HepG2 (cell line): ENCODE measurements around the gene COG4. TPM values are rescaled to one million over a fixed set of nuclear protein-coding genes. Genes with fewer than 3 reads are reported as not detected.

ENCODE experiments used
- AGO1 ChIP-seq: fragments of 200-400 bp; formaldehyde crosslinking; IDR thresholded peaks from 2 replicates; pipeline ENCODE4 v1.6.1; 2017; ENCODE audit warnings: mild to moderate bottlenecking, low read depth, low read length, moderate library complexity; ENCODE audit not compliant: poor library complexity, severe bottlenecking
- ATM ChIP-seq: fragments of 450-650 bp; IDR thresholded peaks from 2 replicates; pipeline ENCODE4 v1.7.1; 2017; ENCODE audit warnings: mild to moderate bottlenecking, borderline replicate concordance
- BHLHE40 ChIP-seq: IDR thresholded peaks from 2 replicates; pipeline ENCODE4 v1.6.1; 2011; ENCODE audit warnings: low read length, improper control_type of control experiment
- CEBPG ChIP-seq: IDR thresholded peaks from 2 replicates; pipeline ENCODE4 v1.6.1; 2016
- HDAC6 ChIP-seq: fragments of 200-600 bp; sonication (generic); IDR thresholded peaks from 2 replicates; pipeline ENCODE4 v1.7.0; 2017; ENCODE audit warnings: mild to moderate bottlenecking, antibody characterized with exemption, low read length, low read depth
- HNRNPK ChIP-seq: fragments of 200-400 bp; formaldehyde crosslinking; IDR thresholded peaks from 2 replicates; pipeline ENCODE4 v1.6.1; 2018; ENCODE audit warnings: low read length, low read depth, moderate library complexity, mild to moderate bottlenecking; ENCODE audit not compliant: poor library complexity, severe bottlenecking
- MAFG ChIP-seq: sonication (generic); formaldehyde crosslinking; IDR thresholded peaks from 2 replicates; pipeline ENCODE4 v1.5.1; 2020; ENCODE audit warnings: mild to moderate bottlenecking, missing genetic modification reagents
- MTF1 ChIP-seq: sonication (generic); formaldehyde crosslinking; IDR thresholded peaks from 2 replicates; pipeline ENCODE4 v1.5.0; 2020; ENCODE audit warnings: missing genetic modification reagents
- SMAD1 ChIP-seq: sonication (generic); formaldehyde crosslinking; IDR thresholded peaks from 2 replicates; pipeline ENCODE4 v1.4.0; 2020; ENCODE audit warnings: missing genetic modification reagents, low read depth, mild to moderate bottlenecking, borderline replicate concordance
- ZBTB8A ChIP-seq: sonication (generic); formaldehyde crosslinking; IDR thresholded peaks from 2 replicates; pipeline ENCODE4 v1.4.0; 2020; ENCODE audit warnings: mild to moderate bottlenecking, low read depth, missing genetic modification reagents, borderline replicate concordance
- ZNF124 ChIP-seq: sonication (generic); formaldehyde crosslinking; IDR thresholded peaks from 2 replicates; pipeline ENCODE4 v1.4.0; 2020; ENCODE audit warnings: missing genetic modification reagents
- ZNF570 ChIP-seq: sonication (generic); formaldehyde crosslinking; IDR thresholded peaks from 2 replicates; pipeline ENCODE4 v1.4.0; 2020; ENCODE audit warnings: mild to moderate bottlenecking, missing genetic modification reagents, borderline replicate concordance
- ZNF749 ChIP-seq: sonication (generic); formaldehyde crosslinking; IDR thresholded peaks from 2 replicates; pipeline ENCODE4 v1.8.0; 2022; ENCODE audit warnings: mild to moderate bottlenecking, missing genetic modification reagents, moderate library complexity, borderline replicate concordance
- polyA plus RNA-seq, 8 experiments: library from polyadenylated mRNA; depleted of rRNA in 3 of 8; stranded (reverse) in 7 of 8; unstranded in 1 of 8; fragments of >200 nt; fragmentation: Illumina TruSeq in 4 of 8; extraction: Trizol in 4 of 8; gene quantifications; 2 replicates each; pipeline versions ENCODE4 v1.2.1 to v1.2.3, GENCODE V29; 2011 to 2016; ENCODE audit warnings: low read depth in 4 of 8, missing spikeins in 1 of 8, mixed read lengths in 1 of 8; ENCODE audit not compliant: insufficient read depth in 1 of 8
- total RNA-seq, 5 experiments: library from RNA; depleted of rRNA; stranded (reverse); fragments of >200 nt; fragmentation: Illumina TruSeq; extraction: Trizol; gene quantifications; 2 replicates each; pipeline ENCODE4 v1.2.3, GENCODE V29; 2016; ENCODE audit warnings: low read depth in 1 of 5
- TF ChIP-seq, protein P1 (sequence below), 2 experiments: sonication (generic) in 1 of 2; formaldehyde crosslinking in 1 of 2; IDR thresholded peaks; 2 replicates each; pipeline versions ENCODE4 v1.6.1 to v1.9.0; 2014 to 2022; ENCODE audit warnings: antibody characterized with exemption in 1 of 2, borderline replicate concordance in 1 of 2, inconsistent platforms in 1 of 2, low read depth in 1 of 2, missing genetic modification reagents in 1 of 2
- TF ChIP-seq, protein P2 (sequence below): fragments of 450-650 bp; IDR thresholded peaks from 2 replicates; pipeline ENCODE4 v1.6.1; 2017; ENCODE audit warnings: mild to moderate bottlenecking
- TF ChIP-seq, protein P3 (sequence below): sonication (generic); formaldehyde crosslinking; IDR thresholded peaks from 2 replicates; pipeline ENCODE4 v1.5.0; 2020; ENCODE audit warnings: missing genetic modification reagents
- TF ChIP-seq, protein P4 (sequence below): sonication (generic); formaldehyde crosslinking; IDR thresholded peaks from 2 replicates; pipeline ENCODE4 v1.8.1; 2023; ENCODE audit warnings: missing genetic modification reagents, inconsistent platforms, borderline replicate concordance

Gene COG4
- total and polyA plus RNA-seq, 2 of the 13 experiments (the other 11 are each of a cell fraction or from before 2014, with no cell fraction given), result 51.1 to 73.8 TPM

DNA sequence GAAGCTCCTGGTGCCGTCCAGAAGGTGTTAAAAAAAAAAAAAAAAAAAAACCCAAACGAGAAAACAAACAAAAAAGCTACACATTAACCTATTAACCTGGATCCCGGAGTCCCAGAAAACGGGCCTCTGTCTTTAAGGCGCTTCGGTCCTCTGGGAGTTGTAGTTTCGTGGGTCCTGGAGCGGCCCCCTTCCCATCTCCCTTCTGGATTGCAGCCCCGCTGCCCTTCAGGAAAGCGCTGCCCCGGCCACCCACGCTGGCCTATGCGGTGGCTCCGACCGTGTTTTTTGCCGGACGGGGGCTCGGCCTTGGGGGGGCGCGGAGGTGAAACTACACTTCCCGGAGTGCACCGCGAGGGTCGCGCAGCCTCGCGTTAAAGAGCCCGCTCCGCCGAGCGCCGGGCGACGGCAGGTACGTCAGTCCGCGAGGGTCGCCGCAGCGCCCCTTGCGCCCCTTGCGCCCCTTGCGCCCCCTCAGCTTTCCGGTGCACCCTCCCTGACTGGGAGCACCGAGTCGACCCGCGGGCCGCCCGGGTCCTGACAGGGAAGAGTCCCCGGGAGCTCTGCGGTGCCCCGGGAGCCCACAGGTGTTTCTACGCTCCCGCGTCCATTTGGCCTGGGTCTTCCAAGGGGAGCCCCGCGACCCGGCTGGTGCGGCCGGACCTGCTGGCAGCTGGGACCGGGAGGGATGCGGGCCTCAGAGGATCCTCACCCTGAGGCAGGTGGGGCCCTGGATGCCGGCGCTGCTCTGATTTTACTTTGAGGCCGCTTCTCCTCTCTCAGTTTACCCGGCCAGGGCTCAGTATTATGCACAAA is 68.9 kb downstream of the COG4 start, which contains the start of gene FCSK (continued):
- TF ChIP-seq, protein P1, sequence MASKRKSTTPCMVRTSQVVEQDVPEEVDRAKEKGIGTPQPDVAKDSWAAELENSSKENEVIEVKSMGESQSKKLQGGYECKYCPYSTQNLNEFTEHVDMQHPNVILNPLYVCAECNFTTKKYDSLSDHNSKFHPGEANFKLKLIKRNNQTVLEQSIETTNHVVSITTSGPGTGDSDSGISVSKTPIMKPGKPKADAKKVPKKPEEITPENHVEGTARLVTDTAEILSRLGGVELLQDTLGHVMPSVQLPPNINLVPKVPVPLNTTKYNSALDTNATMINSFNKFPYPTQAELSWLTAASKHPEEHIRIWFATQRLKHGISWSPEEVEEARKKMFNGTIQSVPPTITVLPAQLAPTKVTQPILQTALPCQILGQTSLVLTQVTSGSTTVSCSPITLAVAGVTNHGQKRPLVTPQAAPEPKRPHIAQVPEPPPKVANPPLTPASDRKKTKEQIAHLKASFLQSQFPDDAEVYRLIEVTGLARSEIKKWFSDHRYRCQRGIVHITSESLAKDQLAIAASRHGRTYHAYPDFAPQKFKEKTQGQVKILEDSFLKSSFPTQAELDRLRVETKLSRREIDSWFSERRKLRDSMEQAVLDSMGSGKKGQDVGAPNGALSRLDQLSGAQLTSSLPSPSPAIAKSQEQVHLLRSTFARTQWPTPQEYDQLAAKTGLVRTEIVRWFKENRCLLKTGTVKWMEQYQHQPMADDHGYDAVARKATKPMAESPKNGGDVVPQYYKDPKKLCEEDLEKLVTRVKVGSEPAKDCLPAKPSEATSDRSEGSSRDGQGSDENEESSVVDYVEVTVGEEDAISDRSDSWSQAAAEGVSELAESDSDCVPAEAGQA (IDR thresholded peaks at IDR 0.05; ENCODE audit: low read depth), result peak; percentile 56
- TF ChIP-seq, protein P1 (CRISPR knock-in tag; IDR thresholded peaks at IDR 0.05; ENCODE audit: borderline replicate concordance), result 0 out of 2 replicates have a peak, but pooled peaks have one; percentile 57
- TF ChIP-seq ZBTB8A (peak; percentile 100), HDAC6 (no peak), AGO1 (peak; percentile 91), CEBPG (CRISPR knock-in tag) (0 out of 2 replicates have a peak, but pooled peaks have one; percentile 11), BHLHE40 (no peak), ZNF749 (0 out of 2 replicates have a peak, but pooled peaks have one; percentile 65), MTF1 (CRISPR knock-in tag) (peak; percentile 77), SMAD1 (CRISPR knock-in tag) (peak; percentile 83; the same call in 1 of the 2 replicates), HNRNPK (peak; percentile 81), MAFG (CRISPR knock-in tag) (no peak), ATM (no peak), ZNF570 (CRISPR knock-in tag) (no peak; the same call in 1 of the 2 replicates), ZNF124 (CRISPR knock-in tag) (0 out of 2 replicates have a peak, but pooled peaks have one; percentile 30)
- TF ChIP-seq, protein P2, sequence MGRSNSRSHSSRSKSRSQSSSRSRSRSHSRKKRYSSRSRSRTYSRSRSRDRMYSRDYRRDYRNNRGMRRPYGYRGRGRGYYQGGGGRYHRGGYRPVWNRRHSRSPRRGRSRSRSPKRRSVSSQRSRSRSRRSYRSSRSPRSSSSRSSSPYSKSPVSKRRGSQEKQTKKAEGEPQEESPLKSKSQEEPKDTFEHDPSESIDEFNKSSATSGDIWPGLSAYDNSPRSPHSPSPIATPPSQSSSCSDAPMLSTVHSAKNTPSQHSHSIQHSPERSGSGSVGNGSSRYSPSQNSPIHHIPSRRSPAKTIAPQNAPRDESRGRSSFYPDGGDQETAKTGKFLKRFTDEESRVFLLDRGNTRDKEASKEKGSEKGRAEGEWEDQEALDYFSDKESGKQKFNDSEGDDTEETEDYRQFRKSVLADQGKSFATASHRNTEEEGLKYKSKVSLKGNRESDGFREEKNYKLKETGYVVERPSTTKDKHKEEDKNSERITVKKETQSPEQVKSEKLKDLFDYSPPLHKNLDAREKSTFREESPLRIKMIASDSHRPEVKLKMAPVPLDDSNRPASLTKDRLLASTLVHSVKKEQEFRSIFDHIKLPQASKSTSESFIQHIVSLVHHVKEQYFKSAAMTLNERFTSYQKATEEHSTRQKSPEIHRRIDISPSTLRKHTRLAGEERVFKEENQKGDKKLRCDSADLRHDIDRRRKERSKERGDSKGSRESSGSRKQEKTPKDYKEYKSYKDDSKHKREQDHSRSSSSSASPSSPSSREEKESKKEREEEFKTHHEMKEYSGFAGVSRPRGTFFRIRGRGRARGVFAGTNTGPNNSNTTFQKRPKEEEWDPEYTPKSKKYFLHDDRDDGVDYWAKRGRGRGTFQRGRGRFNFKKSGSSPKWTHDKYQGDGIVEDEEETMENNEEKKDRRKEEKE, result no peak
- TF ChIP-seq, protein P3, sequence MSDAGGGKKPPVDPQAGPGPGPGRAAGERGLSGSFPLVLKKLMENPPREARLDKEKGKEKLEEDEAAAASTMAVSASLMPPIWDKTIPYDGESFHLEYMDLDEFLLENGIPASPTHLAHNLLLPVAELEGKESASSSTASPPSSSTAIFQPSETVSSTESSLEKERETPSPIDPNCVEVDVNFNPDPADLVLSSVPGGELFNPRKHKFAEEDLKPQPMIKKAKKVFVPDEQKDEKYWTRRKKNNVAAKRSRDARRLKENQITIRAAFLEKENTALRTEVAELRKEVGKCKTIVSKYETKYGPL (CRISPR knock-in tag), result peak; percentile 90; the same call in 1 of the 2 replicates
- TF ChIP-seq, protein P4, sequence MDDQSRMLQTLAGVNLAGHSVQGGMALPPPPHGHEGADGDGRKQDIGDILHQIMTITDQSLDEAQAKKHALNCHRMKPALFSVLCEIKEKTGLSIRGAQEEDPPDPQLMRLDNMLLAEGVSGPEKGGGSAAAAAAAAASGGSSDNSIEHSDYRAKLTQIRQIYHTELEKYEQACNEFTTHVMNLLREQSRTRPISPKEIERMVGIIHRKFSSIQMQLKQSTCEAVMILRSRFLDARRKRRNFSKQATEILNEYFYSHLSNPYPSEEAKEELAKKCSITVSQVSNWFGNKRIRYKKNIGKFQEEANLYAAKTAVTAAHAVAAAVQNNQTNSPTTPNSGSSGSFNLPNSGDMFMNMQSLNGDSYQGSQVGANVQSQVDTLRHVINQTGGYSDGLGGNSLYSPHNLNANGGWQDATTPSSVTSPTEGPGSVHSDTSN (CRISPR knock-in tag), result peak; percentile 86
